GM23338 (cell line): ENCODE measurements around the gene WDR76.

ENCODE experiments used
- EZH2phosphoT487 ChIP-seq: fragments of 200-600 bp; sonication (generic); IDR thresholded peaks from one replicate; pipeline ENCODE4 v1.8.1; 2018; ENCODE audit warnings: antibody characterized with exemption; ENCODE audit not compliant: unreplicated experiment
- POLR2AphosphoS5 ChIP-seq: IDR thresholded peaks from 2 replicates; pipeline ENCODE4 v1.6.1; 2016; ENCODE audit warnings: antibody characterized with exemption, low read depth
- TF ChIP-seq, protein P1 (sequence below), 2 experiments: fragments of 200-600 bp in 1 of 2; sonication (generic) in 1 of 2; conservative IDR thresholded peaks; 2 replicates each; pipeline versions ENCODE4 v1.5.1 to v1.6.1; 2016 to 2017; ENCODE audit warnings: antibody characterized with exemption in 2 of 2, low read depth in 2 of 2, mild to moderate bottlenecking in 2 of 2, moderate library complexity in 1 of 2

DNA sequence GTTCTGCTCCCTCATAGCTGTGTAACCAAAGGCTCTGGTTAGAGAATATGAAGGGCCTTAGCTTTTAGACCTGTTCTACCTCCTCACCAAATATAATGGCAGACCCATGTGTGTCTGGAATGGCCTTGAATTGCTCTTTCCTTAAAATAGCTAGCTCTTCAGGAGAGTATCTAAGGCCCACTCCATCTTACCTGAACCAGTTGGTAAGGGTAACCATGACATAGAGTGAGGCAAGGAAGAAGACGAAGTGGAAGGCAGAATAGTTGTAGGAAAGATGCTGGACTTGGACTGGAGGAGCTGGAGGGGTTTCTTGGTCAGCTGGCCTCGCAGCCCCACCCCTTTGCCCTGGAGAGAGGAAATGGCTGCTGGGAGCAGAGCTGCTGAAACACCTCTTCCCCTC is 31.6 kb upstream of the WDR76 start:
- no peak for TF ChIP-seq EZH2phosphoT487
- TF ChIP-seq, protein P1, sequence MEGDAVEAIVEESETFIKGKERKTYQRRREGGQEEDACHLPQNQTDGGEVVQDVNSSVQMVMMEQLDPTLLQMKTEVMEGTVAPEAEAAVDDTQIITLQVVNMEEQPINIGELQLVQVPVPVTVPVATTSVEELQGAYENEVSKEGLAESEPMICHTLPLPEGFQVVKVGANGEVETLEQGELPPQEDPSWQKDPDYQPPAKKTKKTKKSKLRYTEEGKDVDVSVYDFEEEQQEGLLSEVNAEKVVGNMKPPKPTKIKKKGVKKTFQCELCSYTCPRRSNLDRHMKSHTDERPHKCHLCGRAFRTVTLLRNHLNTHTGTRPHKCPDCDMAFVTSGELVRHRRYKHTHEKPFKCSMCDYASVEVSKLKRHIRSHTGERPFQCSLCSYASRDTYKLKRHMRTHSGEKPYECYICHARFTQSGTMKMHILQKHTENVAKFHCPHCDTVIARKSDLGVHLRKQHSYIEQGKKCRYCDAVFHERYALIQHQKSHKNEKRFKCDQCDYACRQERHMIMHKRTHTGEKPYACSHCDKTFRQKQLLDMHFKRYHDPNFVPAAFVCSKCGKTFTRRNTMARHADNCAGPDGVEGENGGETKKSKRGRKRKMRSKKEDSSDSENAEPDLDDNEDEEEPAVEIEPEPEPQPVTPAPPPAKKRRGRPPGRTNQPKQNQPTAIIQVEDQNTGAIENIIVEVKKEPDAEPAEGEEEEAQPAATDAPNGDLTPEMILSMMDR (conservative IDR thresholded peaks at IDR 0.05; ENCODE audit: low read depth in 2 of 2) = no peak
- no peak for TF ChIP-seq POLR2AphosphoS5
